Keratinocyte (primary cell): ENCODE results near the gene MASP2. TPM values are rescaled to one million over a fixed set of nuclear protein-coding genes. Genes with fewer than 3 reads are reported as not detected.

Experiments used
- DNase-seq: peaks from one replicate; pipeline ENCODE4 v3.0.0-alpha.2; 2011; ENCODE audit warnings: low read depth, missing footprints, low spot score
- FAIRE-seq: peaks from 2 replicates; lab custom pipeline; 2011; peaks lifted over from hg19 to GRCh38; lab: Jason Lieb, UNC
- H2AFZ ChIP-seq: 2 replicates; pipeline ENCODE4 v1.6.0; 2012; ENCODE audit warnings: low read length, control low read depth, inconsistent platforms; ENCODE audit not compliant: control insufficient read depth
- H3K27ac ChIP-seq: 2 replicates; pipeline ENCODE4 v1.5.1; 2011; ENCODE audit warnings: low read length; ENCODE audit not compliant: control insufficient read depth, insufficient read depth
- H3K27me3 ChIP-seq: 3 replicates; pipeline ENCODE4 v1.6.0; 2011; ENCODE audit warnings: low read length; ENCODE audit not compliant: control insufficient read depth, insufficient read depth; ENCODE audit errors: extremely low read depth
- H3K36me3 ChIP-seq, 2 experiments: 2 replicates in 1 of 2; 3 replicates in 1 of 2; pipeline ENCODE4 v1.5.1; 2011; ENCODE audit warnings: low read length in 2 of 2, mild to moderate bottlenecking in 1 of 2; ENCODE audit not compliant: control insufficient read depth in 2 of 2, insufficient read depth in 2 of 2; ENCODE audit errors: extremely low read depth in 1 of 2
- H3K4me1 ChIP-seq: 3 replicates; pipeline ENCODE4 v1.5.1; 2011; ENCODE audit warnings: low read length; ENCODE audit not compliant: control insufficient read depth, insufficient read depth; ENCODE audit errors: extremely low read depth
- H3K4me2 ChIP-seq: 3 replicates; pipeline ENCODE4 v1.6.0; 2011; ENCODE audit warnings: low read depth, low read length; ENCODE audit not compliant: control insufficient read depth, insufficient read depth; ENCODE audit errors: extremely low read depth
- H3K4me3 ChIP-seq, 3 experiments: fragments of 200-600 bp in 1 of 3; sonication (generic) in 1 of 3; 2 replicates in 2 of 3; 3 replicates in 1 of 3; pipeline ENCODE4 v1.5.1; 2011 to 2016; ENCODE audit warnings: low read length in 3 of 3, mild to moderate bottlenecking in 3 of 3, control low read depth in 2 of 3, inconsistent platforms in 1 of 3, low read depth in 1 of 3, mixed read lengths in 1 of 3, mixed run types in 1 of 3, moderate library complexity in 1 of 3; ENCODE audit not compliant: control insufficient read depth in 2 of 3, insufficient read depth in 2 of 3; ENCODE audit errors: extremely low read depth in 1 of 3
- H3K79me2 ChIP-seq: 2 replicates; pipeline ENCODE4 v1.6.0; 2012; ENCODE audit warnings: low read length; ENCODE audit not compliant: control insufficient read depth, insufficient read depth
- H3K9ac ChIP-seq: 3 replicates; pipeline ENCODE4 v1.6.0; 2011; ENCODE audit warnings: low read length; ENCODE audit not compliant: control insufficient read depth, insufficient read depth; ENCODE audit errors: extremely low read depth
- H3K9me1 ChIP-seq: 3 replicates; pipeline ENCODE4 v1.6.0; 2011; ENCODE audit warnings: low read length; ENCODE audit not compliant: control insufficient read depth, insufficient read depth; ENCODE audit errors: extremely low read depth
- H3K9me3 ChIP-seq: 2 replicates; pipeline ENCODE4 v1.5.1; 2012; ENCODE audit warnings: low read depth, low read length; ENCODE audit not compliant: control insufficient read depth
- H4K20me1 ChIP-seq: 3 replicates; pipeline ENCODE4 v1.6.0; 2011; ENCODE audit warnings: low read length; ENCODE audit not compliant: control insufficient read depth, insufficient read depth; ENCODE audit errors: extremely low read depth
- EZH2 ChIP-seq: IDR thresholded peaks from one replicate; pipeline ENCODE4 v1.6.1; 2012; ENCODE audit warnings: inconsistent platforms, mild to moderate bottlenecking, low read length, moderate library complexity
- dilution Hi-C: fragments of 300-500 bp; cut with MboI; formaldehyde crosslinking; loops from one replicate; pipeline ENCODE4 v1.7.0; 2020; ENCODE audit warnings: low sequenced_read_pairs; ENCODE audit not compliant: extremely low pct_ligation_motif_present
- polyA plus RNA-seq, 5 experiments: library from polyadenylated mRNA; depleted of rRNA in 3 of 5; stranded (reverse) in 3 of 5; stranded (forward) in 1 of 5; unstranded in 1 of 5; fragments of >200 nt; gene quantifications; 1 replicate in 1 of 5; 2 replicates in 3 of 5; 3 replicates in 1 of 5; pipeline versions ENCODE4 v1.2.1 to v1.2.3, GENCODE V29; 2011 to 2012; ENCODE audit warnings: missing spikeins in 2 of 5, low read depth in 1 of 5, low replicate concordance in 1 of 5
- TF ChIP-seq, protein P1 (sequence below), 3 experiments: IDR thresholded peaks in 1 of 3; conservative IDR thresholded peaks in 1 of 3; optimal IDR thresholded peaks in 1 of 3; 2 replicates in 2 of 3; 3 replicates in 1 of 3; pipeline versions ENCODE3 to v1.5.1; 2011; ENCODE audit warnings: low read length in 3 of 3, mild to moderate bottlenecking in 3 of 3, moderate library complexity in 2 of 3, control low read depth in 1 of 3, inconsistent platforms in 1 of 3; ENCODE audit not compliant: insufficient read depth in 2 of 3; ENCODE audit errors: extremely low read depth in 1 of 3

The MASP2 gene
- polyA plus RNA-seq, 1 donor (not counting 4 experiments of a cell fraction or from before 2014, with no cell fraction given), result 0.03 TPM

DNA sequence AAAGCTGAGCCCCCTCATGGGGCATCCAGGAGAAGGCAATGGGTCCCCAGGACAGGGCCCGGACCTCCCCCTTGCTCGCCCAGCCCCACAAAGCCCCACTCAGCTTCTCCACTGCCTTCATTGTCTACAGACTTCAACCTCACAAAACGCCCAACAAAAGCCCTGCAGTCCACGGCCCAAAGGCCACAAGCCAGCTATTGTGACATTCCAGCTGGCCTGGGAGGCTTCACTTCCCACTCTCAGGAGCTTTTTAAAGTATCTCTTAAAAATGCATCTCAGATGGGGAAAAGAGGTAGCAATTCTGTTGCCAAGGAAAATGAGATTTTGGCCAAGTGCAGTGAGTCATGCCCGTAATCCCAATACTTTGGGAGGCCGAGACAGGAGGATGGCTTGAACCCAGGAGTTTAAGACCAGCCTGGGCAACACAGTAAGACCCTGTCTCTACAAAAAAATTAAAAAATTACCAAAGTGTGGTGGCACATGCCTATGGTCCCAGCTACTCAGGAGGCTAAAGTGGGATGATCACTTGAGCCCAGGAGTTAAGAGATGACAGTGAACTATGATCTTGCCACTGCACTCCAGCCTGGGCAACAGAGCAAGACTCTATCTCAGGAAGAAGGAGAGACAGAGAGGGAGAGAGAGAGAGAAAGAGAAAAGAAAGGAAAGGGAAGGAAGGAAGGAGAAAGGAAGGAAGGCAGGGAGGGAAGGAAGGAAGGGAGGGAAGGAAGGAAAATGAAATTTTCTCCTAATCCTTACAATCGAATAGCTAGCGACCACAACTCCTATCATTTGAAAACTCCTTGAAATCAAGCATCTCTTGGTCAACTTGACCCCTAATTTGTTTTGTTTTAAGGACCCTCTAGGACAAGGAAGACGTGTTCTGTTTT is 66.0 kb downstream of the MASP2 start:
- no peak for DNase-seq
- H3K79me2 ChIP-seq, result no peaks in the 10 kb centered on the region

DNA sequence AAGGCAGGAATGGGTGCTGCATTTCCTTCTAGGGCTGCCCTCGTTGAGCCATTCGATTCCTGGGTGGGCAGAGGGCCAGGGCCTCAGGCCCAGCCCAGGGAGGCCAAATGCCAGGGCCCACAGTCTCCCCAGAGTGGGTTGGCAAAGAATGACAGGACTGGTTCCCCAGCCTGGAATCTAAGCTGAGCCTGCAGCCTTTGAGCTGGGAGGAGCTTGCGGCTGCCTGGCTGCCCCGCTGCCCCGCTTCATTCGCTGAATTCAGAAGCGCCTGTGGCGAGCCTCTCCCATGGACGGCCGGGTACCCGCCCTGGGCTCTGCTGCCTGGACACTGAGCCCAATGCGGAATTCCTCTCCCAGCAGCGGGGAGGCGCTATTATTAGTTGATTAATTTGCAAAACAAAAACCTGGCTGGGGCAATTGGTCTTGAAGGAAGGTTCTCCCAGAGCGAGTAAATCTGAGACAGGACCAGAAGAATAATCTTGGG is 66.9 kb downstream of the MASP2 start:
- H3K79me2 ChIP-seq, result no peaks in the 10 kb centered on the region
- peaks cover 26% of the 10 kb centered on the region for H3K4me1 ChIP-seq
- DNase-seq, result no peak
- peak overlapping the region; percentile 29 for H2AFZ ChIP-seq
- no peaks in the 10 kb centered on the region for H3K9me1 ChIP-seq
- TF ChIP-seq EZH2, result no peak
- TF ChIP-seq, protein P1, sequence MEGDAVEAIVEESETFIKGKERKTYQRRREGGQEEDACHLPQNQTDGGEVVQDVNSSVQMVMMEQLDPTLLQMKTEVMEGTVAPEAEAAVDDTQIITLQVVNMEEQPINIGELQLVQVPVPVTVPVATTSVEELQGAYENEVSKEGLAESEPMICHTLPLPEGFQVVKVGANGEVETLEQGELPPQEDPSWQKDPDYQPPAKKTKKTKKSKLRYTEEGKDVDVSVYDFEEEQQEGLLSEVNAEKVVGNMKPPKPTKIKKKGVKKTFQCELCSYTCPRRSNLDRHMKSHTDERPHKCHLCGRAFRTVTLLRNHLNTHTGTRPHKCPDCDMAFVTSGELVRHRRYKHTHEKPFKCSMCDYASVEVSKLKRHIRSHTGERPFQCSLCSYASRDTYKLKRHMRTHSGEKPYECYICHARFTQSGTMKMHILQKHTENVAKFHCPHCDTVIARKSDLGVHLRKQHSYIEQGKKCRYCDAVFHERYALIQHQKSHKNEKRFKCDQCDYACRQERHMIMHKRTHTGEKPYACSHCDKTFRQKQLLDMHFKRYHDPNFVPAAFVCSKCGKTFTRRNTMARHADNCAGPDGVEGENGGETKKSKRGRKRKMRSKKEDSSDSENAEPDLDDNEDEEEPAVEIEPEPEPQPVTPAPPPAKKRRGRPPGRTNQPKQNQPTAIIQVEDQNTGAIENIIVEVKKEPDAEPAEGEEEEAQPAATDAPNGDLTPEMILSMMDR (optimal IDR thresholded peaks at IDR 0.05 in 1 of 3, IDR thresholded peaks at IDR 0.05 in 1 of 3, conservative IDR thresholded peaks at IDR 0.05 in 1 of 3; ENCODE audit: extremely low read depth in 1 of 3, insufficient read depth in 2 of 3, low read length in 3 of 3), result peak; percentile 45 to 55 (median 51)
- no peak overlapping the region for H3K27ac ChIP-seq
- no peaks in the 10 kb centered on the region for H4K20me1 ChIP-seq
- dilution Hi-C loops, result no loop called here
- no peaks in the 10 kb centered on the region for H3K36me3 ChIP-seq
- H3K9me3 ChIP-seq, result no peaks in the 10 kb centered on the region
- H3K9ac ChIP-seq, result no peak overlapping the region
- peaks cover 5% of the 10 kb centered on the region for H3K27me3 ChIP-seq
- peak overlapping the region; percentile 43 for H3K4me2 ChIP-seq
- FAIRE-seq, result peak; percentile 57
- peak overlapping the region in 1 of 3 experiments; percentile 32 for H3K4me3 ChIP-seq

More for the DNA sequence above, 66.0 kb downstream of the MASP2 start:
- TF ChIP-seq EZH2, result no peak
- TF ChIP-seq, protein P1 (optimal IDR thresholded peaks at IDR 0.05 in 1 of 3, IDR thresholded peaks at IDR 0.05 in 1 of 3, conservative IDR thresholded peaks at IDR 0.05 in 1 of 3; ENCODE audit: extremely low read depth in 1 of 3, insufficient read depth in 2 of 3, low read length in 3 of 3), result no peak
- H4K20me1 ChIP-seq, result no peaks in the 10 kb centered on the region
- H3K4me1 ChIP-seq, result peaks cover 19% of the 10 kb centered on the region
- peak overlapping the region in 1 of 3 experiments; percentile 32 for H3K4me3 ChIP-seq
- no peaks in the 10 kb centered on the region for H3K9me1 ChIP-seq
- no peak overlapping the region for H3K27ac ChIP-seq
- no peaks in the 10 kb centered on the region for H3K36me3 ChIP-seq
- dilution Hi-C loops, result no loop called here
- H3K27me3 ChIP-seq, result peaks cover 5% of the 10 kb centered on the region
- no peak overlapping the region for H3K9ac ChIP-seq
- no peaks in the 10 kb centered on the region for H3K9me3 ChIP-seq
- H3K4me2 ChIP-seq, result peak overlapping the region; percentile 43
- H2AFZ ChIP-seq, result no peak overlapping the region
- no peak for FAIRE-seq
